HEK293 (cell line): ENCODE measurements around the gene CD151.

ENCODE experiments used
- CTCF ChIA-PET: fragments of 350-600 bp; formaldehyde crosslinking; extraction: SDS; loops from one replicate; lab custom pipeline; 2021; ENCODE audit warnings: antibody characterized with exemption; lab: Yijun Ruan, JAX
- POLR2A ChIA-PET: fragments of 300-600 bp; formaldehyde crosslinking; extraction: SDS; loops from one replicate; lab custom pipeline; 2020; ENCODE audit warnings: antibody characterized with exemption, inconsistent platforms; lab: Yijun Ruan, JAX
- H3K27ac ChIP-seq: fragments of 200-500 bp; sonication (Bioruptor generic); 2 replicates; pipeline ENCODE4 v1.5.1; 2014; ENCODE audit warnings: low read depth, low read length, control low read depth, inconsistent platforms; ENCODE audit errors: extremely low read depth
- H3K36me3 ChIP-seq, 2 experiments: fragments of 200-500 bp in 1 of 2; sonication (Bioruptor generic) in 1 of 2; 1 replicate in 1 of 2; 2 replicates in 1 of 2; pipeline ENCODE4 v1.5.1; 2014 to 2017; ENCODE audit warnings: inconsistent platforms in 2 of 2, low read length in 2 of 2; ENCODE audit not compliant: control insufficient read depth in 2 of 2, insufficient read depth in 1 of 2
- H3K4me1 ChIP-seq: fragments of 200-500 bp; sonication (Bioruptor generic); 2 replicates; pipeline ENCODE4 v1.5.1; 2014; ENCODE audit warnings: mild to moderate bottlenecking, low read length, inconsistent platforms; ENCODE audit not compliant: control insufficient read depth, insufficient read depth
- H3K4me3 ChIP-seq: 2 replicates; pipeline ENCODE4 v1.5.1; 2011; ENCODE audit warnings: low read depth, mild to moderate bottlenecking, control low read depth, low read length, moderate library complexity
- H3K9me3 ChIP-seq: fragments of 200-500 bp; sonication (Bioruptor generic); 2 replicates; pipeline ENCODE4 v1.5.1; 2014; ENCODE audit warnings: low read depth, low read length, inconsistent platforms; ENCODE audit not compliant: control insufficient read depth, insufficient read depth
- EGR2 ChIP-seq: fragments of 450-650 bp; formaldehyde crosslinking; IDR thresholded peaks from 2 replicates; pipeline ENCODE4 v1.5.1; 2016; ENCODE audit warnings: low read depth, missing biosample characterization, missing genetic modification characterization
- GLIS1 ChIP-seq: fragments of 450-650 bp; formaldehyde crosslinking; IDR thresholded peaks from 2 replicates; pipeline ENCODE4 v1.5.1; 2016; ENCODE audit warnings: missing biosample characterization, missing genetic modification characterization
- GLIS2 ChIP-seq: fragments of 450-650 bp; formaldehyde crosslinking; IDR thresholded peaks from 2 replicates; pipeline ENCODE4 v1.5.1; 2016; ENCODE audit warnings: missing biosample characterization, missing genetic modification characterization
- SCRT2 ChIP-seq: fragments of 450-650 bp; formaldehyde crosslinking; IDR thresholded peaks from 2 replicates; pipeline ENCODE4 v1.5.1; 2016; ENCODE audit warnings: missing biosample characterization, missing genetic modification characterization
- SP2 ChIP-seq: fragments of 450-650 bp; formaldehyde crosslinking; IDR thresholded peaks from 2 replicates; pipeline ENCODE4 v1.5.1; 2016; ENCODE audit warnings: missing biosample characterization, missing genetic modification characterization
- ZBTB17 ChIP-seq: fragments of 450-650 bp; formaldehyde crosslinking; IDR thresholded peaks from 2 replicates; pipeline ENCODE4 v1.5.1; 2016; ENCODE audit warnings: missing biosample characterization, missing genetic modification characterization
- ZFHX2 ChIP-seq: fragments of 450-650 bp; formaldehyde crosslinking; conservative IDR thresholded peaks from 2 replicates; pipeline ENCODE4 v1.5.1; 2016; ENCODE audit warnings: missing biosample characterization, missing genetic modification characterization
- ZFP41 ChIP-seq: fragments of 450-650 bp; formaldehyde crosslinking; IDR thresholded peaks from 2 replicates; pipeline ENCODE4 v1.5.1; 2016; ENCODE audit warnings: missing biosample characterization, missing genetic modification characterization, borderline replicate concordance
- ZFP69B ChIP-seq: fragments of 450-650 bp; formaldehyde crosslinking; IDR thresholded peaks from 2 replicates; pipeline ENCODE4 v1.5.1; 2016; ENCODE audit warnings: missing biosample characterization, missing genetic modification characterization
- ZNF341 ChIP-seq: fragments of 450-650 bp; formaldehyde crosslinking; IDR thresholded peaks from 2 replicates; pipeline ENCODE4; 2016; ENCODE audit warnings: low read depth, missing biosample characterization, missing genetic modification characterization
- ZNF366 ChIP-seq: fragments of 450-650 bp; formaldehyde crosslinking; conservative IDR thresholded peaks from 2 replicates; pipeline ENCODE4 v1.5.1; 2016; ENCODE audit warnings: missing biosample characterization, missing genetic modification characterization
- ZNF600 ChIP-seq: fragments of 450-650 bp; formaldehyde crosslinking; IDR thresholded peaks from 2 replicates; pipeline ENCODE4 v1.5.1; 2016; ENCODE audit warnings: missing biosample characterization, missing genetic modification characterization
- ZNF654 ChIP-seq: fragments of 450-650 bp; formaldehyde crosslinking; IDR thresholded peaks from 2 replicates; pipeline ENCODE4 v1.5.1; 2016; ENCODE audit warnings: low read depth, missing biosample characterization, missing genetic modification characterization
- ZNF791 ChIP-seq: fragments of 450-650 bp; formaldehyde crosslinking; IDR thresholded peaks from 2 replicates; pipeline ENCODE4 v1.5.1; 2016; ENCODE audit warnings: missing biosample characterization, missing genetic modification characterization
- TF ChIP-seq, protein P1 (sequence below): fragments of 450-650 bp; formaldehyde crosslinking; optimal IDR thresholded peaks from 2 replicates; pipeline ENCODE3; 2016; ENCODE audit warnings: missing biosample characterization, mild to moderate bottlenecking, missing genetic modification characterization
- TF ChIP-seq, protein P2 (sequence below): fragments of 450-650 bp; formaldehyde crosslinking; IDR thresholded peaks from 2 replicates; pipeline ENCODE4 v1.5.1; 2016; ENCODE audit warnings: missing biosample characterization, missing genetic modification characterization
- TF ChIP-seq, protein P3 (sequence below): fragments of 450-650 bp; formaldehyde crosslinking; IDR thresholded peaks from 2 replicates; pipeline ENCODE4 v1.5.1; 2016; ENCODE audit warnings: missing biosample characterization, missing genetic modification characterization
- TF ChIP-seq, protein P4 (sequence below): fragments of 450-650 bp; formaldehyde crosslinking; IDR thresholded peaks from 2 replicates; pipeline ENCODE4 v1.5.1; 2017; ENCODE audit warnings: missing biosample characterization, mild to moderate bottlenecking, missing genetic modification characterization, moderate library complexity

CD151 gene

DNA sequence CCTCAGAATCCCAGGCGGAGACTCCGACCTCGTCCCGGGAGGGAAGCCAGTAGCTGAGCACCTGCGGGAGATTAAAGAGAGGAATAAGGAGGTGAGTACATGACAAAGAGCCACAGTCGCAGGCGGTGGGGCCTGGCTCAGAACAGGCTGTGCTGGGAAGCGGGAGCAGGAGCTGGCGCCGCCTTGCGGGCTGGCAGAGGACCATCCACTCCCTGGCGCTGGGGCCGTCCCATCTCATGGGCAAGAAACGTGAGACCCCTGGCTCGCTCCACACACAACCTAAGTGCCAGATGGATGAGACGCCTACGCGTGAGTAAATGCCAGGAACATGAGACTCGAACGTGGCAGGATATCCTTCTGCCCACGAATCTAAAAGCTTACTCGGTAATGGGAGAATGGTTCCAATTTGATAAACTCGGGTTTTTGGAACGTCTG lies 49.2 kb upstream of the CD151 start (continued):
- 0 out of 2 replicates have a peak, but pooled peaks have one; percentile 27 for TF ChIP-seq GLIS2 (tag by site-specific recombination)
- TF ChIP-seq ZNF366, result peak; percentile 45; the same call in 1 of the 2 replicates
- TF ChIP-seq, protein P1, sequence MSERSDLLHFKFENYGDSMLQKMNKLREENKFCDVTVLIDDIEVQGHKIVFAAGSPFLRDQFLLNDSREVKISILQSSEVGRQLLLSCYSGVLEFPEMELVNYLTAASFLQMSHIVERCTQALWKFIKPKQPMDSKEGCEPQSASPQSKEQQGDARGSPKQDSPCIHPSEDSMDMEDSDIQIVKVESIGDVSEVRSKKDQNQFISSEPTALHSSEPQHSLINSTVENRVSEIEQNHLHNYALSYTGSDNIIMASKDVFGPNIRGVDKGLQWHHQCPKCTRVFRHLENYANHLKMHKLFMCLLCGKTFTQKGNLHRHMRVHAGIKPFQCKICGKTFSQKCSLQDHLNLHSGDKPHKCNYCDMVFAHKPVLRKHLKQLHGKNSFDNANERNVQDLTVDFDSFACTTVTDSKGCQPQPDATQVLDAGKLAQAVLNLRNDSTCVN (tag by site-specific recombination), result peak; percentile 20
- TF ChIP-seq SP2 (tag by site-specific recombination), result peak; percentile 29; the same call in 1 of the 2 replicates
- no peak for TF ChIP-seq ZNF791 (tag by site-specific recombination)
- peak; percentile 54; the same call in 1 of the 2 replicates for TF ChIP-seq ZNF341
- TF ChIP-seq ZFP69B, result peak; percentile 70
- 0 out of 2 replicates have a peak, but pooled peaks have one; percentile 5 for TF ChIP-seq ZNF654
- TF ChIP-seq ZBTB17 (tag by site-specific recombination), result peak; percentile 38
- 0 out of 2 replicates have a peak, but pooled peaks have one; percentile 20 for TF ChIP-seq GLIS1
- TF ChIP-seq, protein P2, sequence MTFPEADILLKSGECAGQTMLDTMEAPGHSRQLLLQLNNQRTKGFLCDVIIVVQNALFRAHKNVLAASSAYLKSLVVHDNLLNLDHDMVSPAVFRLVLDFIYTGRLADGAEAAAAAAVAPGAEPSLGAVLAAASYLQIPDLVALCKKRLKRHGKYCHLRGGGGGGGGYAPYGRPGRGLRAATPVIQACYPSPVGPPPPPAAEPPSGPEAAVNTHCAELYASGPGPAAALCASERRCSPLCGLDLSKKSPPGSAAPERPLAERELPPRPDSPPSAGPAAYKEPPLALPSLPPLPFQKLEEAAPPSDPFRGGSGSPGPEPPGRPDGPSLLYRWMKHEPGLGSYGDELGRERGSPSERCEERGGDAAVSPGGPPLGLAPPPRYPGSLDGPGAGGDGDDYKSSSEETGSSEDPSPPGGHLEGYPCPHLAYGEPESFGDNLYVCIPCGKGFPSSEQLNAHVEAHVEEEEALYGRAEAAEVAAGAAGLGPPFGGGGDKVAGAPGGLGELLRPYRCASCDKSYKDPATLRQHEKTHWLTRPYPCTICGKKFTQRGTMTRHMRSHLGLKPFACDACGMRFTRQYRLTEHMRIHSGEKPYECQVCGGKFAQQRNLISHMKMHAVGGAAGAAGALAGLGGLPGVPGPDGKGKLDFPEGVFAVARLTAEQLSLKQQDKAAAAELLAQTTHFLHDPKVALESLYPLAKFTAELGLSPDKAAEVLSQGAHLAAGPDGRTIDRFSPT (tag by site-specific recombination), result peak; percentile 35; the same call in 1 of the 2 replicates
- peak; percentile 70; the same call in 1 of the 2 replicates for TF ChIP-seq ZNF600

DNA sequence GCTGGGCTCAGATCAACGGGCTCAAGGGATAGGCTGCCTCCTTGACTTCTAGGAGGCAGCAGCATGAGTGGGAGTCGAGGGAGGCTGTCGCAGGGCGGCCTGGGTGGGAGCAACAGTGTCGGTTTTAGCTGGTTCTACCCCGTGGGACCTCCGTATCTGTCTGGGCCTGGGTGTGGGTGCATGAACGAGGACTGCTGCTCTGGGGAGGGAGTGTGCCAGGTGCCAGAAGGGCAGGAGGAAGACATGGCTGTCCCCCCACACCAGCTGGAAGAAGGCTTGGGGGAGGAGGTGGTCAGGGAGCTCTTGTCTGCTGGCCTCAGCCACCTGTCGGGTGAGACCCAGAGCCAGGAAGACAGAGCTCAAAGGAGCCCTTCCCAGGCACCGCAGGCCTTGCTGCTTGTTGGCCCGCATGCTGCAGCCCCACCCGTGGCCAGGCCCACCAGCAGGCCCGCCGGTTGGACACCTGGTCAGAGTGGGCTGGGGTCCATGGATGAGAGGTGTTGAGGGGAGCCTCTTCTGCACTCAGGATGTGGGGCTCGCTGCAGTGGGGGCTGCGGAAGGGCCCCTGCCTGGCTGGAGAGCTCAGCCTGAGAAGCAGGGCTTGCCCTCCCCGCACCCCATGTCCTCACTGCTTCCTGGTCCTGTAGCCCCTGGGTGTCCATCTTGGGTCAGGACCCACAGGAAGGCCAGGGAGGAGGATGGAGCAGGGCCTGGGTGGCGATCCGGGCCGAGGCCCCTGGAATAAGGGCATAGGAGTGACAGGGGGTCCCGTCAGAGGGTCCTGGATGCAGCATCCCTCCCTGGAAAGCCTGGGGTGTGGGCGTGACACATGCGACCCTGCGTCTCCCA lies 46.3 kb upstream of the CD151 start:
- ChIA-PET POLR2A (interaction anchor here (1.4 to 1.5 kb wide), 2 partner anchors 9 to 33 kb away, joined by 6 read pairs; partner anchors contain the start of genes GATD1 and PNPLA2), CTCF (interaction anchor here (0.7 kb wide), 1 partner anchor 18 kb away, joined by 3 read pairs; no protein-coding TSS in a partner anchor)
- Histone ChIP-seq H3K4me3 (no peak overlapping the region), H3K36me3 (peaks cover 0 to 32% of the 10 kb centered on the region in 2 experiments; a peak in 2 of 3 replicates), H3K27ac (no peak overlapping the region), H3K4me1 (no peaks in the 10 kb centered on the region), H3K9me3 (no peaks in the 10 kb centered on the region)
- TF ChIP-seq, protein P3, sequence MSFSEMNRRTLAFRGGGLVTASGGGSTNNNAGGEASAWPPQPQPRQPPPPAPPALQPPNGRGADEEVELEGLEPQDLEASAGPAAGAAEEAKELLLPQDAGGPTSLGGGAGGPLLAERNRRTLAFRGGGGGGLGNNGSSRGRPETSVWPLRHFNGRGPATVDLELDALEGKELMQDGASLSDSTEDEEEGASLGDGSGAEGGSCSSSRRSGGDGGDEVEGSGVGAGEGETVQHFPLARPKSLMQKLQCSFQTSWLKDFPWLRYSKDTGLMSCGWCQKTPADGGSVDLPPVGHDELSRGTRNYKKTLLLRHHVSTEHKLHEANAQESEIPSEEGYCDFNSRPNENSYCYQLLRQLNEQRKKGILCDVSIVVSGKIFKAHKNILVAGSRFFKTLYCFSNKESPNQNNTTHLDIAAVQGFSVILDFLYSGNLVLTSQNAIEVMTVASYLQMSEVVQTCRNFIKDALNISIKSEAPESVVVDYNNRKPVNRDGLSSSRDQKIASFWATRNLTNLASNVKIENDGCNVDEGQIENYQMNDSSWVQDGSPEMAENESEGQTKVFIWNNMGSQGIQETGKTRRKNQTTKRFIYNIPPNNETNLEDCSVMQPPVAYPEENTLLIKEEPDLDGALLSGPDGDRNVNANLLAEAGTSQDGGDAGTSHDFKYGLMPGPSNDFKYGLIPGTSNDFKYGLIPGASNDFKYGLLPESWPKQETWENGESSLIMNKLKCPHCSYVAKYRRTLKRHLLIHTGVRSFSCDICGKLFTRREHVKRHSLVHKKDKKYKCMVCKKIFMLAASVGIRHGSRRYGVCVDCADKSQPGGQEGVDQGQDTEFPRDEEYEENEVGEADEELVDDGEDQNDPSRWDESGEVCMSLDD (tag by site-specific recombination), result no peak
- TF ChIP-seq EGR2 (tag by site-specific recombination), result peak; percentile 79
- TF ChIP-seq ZFHX2 (tag by site-specific recombination), result peak; percentile 81
- TF ChIP-seq ZFP41 (tag by site-specific recombination), result no peak
- 0 out of 2 replicates have a peak, but pooled peaks have one; percentile 15 for TF ChIP-seq ZNF600
- TF ChIP-seq, protein P4, sequence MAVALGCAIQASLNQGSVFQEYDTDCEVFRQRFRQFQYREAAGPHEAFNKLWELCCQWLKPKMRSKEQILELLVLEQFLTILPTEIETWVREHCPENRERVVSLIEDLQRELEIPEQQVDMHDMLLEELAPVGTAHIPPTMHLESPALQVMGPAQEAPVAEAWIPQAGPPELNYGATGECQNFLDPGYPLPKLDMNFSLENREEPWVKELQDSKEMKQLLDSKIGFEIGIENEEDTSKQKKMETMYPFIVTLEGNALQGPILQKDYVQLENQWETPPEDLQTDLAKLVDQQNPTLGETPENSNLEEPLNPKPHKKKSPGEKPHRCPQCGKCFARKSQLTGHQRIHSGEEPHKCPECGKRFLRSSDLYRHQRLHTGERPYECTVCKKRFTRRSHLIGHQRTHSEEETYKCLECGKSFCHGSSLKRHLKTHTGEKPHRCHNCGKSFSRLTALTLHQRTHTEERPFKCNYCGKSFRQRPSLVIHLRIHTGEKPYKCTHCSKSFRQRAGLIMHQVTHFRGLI (tag by site-specific recombination), result peak; percentile 67; the same call in 1 of the 2 replicates
- 0 out of 2 replicates have a peak, but pooled peaks have one; percentile 21 for TF ChIP-seq GLIS2 (tag by site-specific recombination)
- peak; percentile 64; the same call in 1 of the 2 replicates for TF ChIP-seq SCRT2 (tag by site-specific recombination)
